GM10248 (cell line): Measurements from ENCODE around the gene SFTPB.

Experiments
- CTCF ChIA-PET: fragments of 300-600 bp; sonication (Branson Sonifier 250); formaldehyde crosslinking; extraction: SDS; loops from one replicate; lab custom pipeline; 2021; ENCODE audit warnings: antibody characterized with exemption; lab: Yijun Ruan, JAX
- POLR2A ChIA-PET: fragments of 350-650 bp; sonication (Branson Sonifier 250); formaldehyde crosslinking; extraction: SDS; loops from one replicate; lab custom pipeline; 2020; ENCODE audit warnings: antibody characterized with exemption; lab: Yijun Ruan, JAX
- DNase-seq: peaks from one replicate; pipeline ENCODE4 v3.0.0; 2012; ENCODE audit errors: extremely low spot score
- CTCF ChIP-seq: IDR thresholded peaks from 2 replicates; pipeline ENCODE4 v1.5.1; 2012; ENCODE audit warnings: mild to moderate bottlenecking, low read depth; ENCODE audit errors: extremely low read depth, missing control alignments, control extremely low read depth

Gene SFTPB

GRCh38 chr2:85703329-85703728 is 35.3 kb upstream of the SFTPB start:
- DNase-seq: no peak
- no peak for TF ChIP-seq CTCF
- ChIA-PET POLR2A (no interaction called here), CTCF (interaction anchor here (1.4 to 8.8 kb wide), 5 partner anchors 8 to 67 kb away, joined by 3 to 128 read pairs (median 73); no protein-coding TSS in a partner anchor)

- ChIA-PET CTCF (interaction anchor here (1.4 to 8.8 kb wide), 3 partner anchors 9 to 66 kb away, joined by 3 to 128 read pairs (median 117); no protein-coding TSS in a partner anchor), POLR2A (no interaction called here)
- TF ChIP-seq CTCF: no peak
- no peak for DNase-seq
Observed at GRCh38 chr2:85702800-85703199, 34.8 kb upstream of the SFTPB start.

GRCh38 chr2:85702172-85702571 is 34.2 kb upstream of the SFTPB start:
- ChIA-PET POLR2A (no interaction called here), CTCF (interaction anchor here (7.8 kb wide), 1 partner anchor 25 kb away, joined by 128 read pairs; no protein-coding TSS in a partner anchor)
- TF ChIP-seq CTCF: no peak

DNA sequence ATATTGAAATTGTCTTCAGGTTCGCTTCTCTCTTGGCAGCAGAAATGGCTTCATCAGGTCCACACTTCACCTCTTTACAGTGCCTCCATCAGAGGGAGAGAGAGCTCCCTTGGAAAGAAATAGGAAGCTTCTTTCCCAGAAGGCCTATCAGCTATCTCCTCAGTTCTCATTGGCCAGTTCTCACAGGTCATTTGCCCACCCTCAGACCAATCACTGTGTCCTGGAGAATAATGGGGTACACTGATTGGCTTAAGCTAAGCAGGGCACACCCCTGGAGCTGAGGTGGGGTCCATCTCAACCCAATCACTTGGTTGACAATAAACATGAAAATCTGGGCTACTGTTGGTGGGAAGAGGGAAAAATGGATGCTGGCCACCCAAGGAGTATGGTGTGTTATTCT is 31.3 kb upstream of the SFTPB start:
- CTCF ChIA-PET: interaction anchor here (1.0 to 4.9 kb wide), 5 partner anchors 9 to 115 kb away, joined by 3 to 42 read pairs (median 5); no protein-coding TSS in a partner anchor
- no peak for DNase-seq
- POLR2A ChIA-PET: no interaction called here
- no peak for TF ChIP-seq CTCF

More at GRCh38 chr2:85702172-85702571, 34.2 kb upstream of the SFTPB start:
- no peak for DNase-seq

DNA sequence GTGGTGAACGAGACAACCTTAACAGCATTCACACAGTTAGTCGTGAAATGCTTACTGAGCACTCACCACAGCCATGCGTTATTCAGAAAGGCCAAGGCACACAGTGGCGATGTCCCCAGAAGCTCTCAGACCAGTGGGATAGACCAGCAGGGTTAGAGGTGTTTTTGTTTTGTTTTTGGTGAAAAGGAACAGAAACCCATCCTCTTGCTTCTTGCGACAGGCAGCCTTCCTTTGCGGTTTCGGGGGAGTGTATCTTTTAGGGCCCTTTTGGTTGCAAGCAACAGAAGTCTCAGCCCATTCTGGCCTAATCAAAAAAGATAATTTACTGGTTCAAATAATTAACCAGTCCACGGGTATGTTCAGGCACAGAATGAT is 30.9 kb upstream of the SFTPB start:
- no peak for TF ChIP-seq CTCF
- ChIA-PET CTCF (interaction anchor here (1.0 to 4.9 kb wide), 6 partner anchors 9 to 129 kb away, joined by 3 to 42 read pairs (median 4); no protein-coding TSS in a partner anchor), POLR2A (no interaction called here)
- no peak for DNase-seq

DNA sequence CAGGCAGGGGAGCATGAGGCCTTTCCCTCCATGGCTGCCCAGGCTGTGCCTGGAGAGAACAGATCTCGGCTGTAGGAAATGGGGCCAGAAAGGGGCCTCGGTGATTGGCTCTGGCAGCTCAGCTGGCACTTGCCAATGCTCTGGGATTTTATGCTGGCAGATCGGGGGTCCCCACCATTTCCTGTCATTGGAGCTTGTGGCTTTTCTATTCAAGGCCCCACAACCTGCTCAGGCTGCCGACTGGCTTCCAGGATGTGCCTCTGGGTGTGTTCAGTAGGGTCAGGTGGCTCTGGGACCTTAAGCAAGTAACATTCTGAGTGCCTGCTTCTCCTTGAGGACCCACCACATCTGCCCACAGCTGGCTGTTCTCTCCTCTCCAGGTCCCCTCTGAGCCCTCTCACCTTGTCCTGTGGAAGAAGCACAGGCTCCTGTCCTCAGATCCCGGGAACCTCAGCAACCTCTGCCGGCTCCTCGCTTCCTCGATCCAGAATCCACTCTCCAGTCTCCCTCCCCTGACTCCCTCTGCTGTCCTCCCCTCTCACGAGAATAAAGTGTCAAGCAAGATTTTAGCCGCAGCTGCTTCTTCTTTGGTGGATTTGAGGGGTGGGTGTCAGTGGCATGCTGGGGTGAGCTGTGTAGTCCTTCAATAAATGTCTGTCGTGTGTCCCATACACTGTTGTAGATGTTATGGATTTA is 30.3 kb upstream of the SFTPB start:
- CTCF ChIA-PET: interaction anchor here (1.2 to 4.9 kb wide), 7 partner anchors 10 to 277 kb away, joined by 3 to 42 read pairs (median 5); no protein-coding TSS in a partner anchor
- DNase-seq: no peak
- POLR2A ChIA-PET: no interaction called here
- TF ChIP-seq CTCF: no peak
